Cardiac muscle cell (in vitro differentiated cells and primary cell): Measurements from ENCODE around the gene OR51B4. TPM values are rescaled to one million over a fixed set of nuclear protein-coding genes. Genes with fewer than 3 reads are reported as not detected.

Experiments used
- DNase-seq, 2 donors: peaks; one replicate each; pipeline versions ENCODE4 v3.0.0 to v3.0.0-alpha.2; 2010 to 2017; ENCODE audit warnings: low read depth in 1 of 2, low spot score in 1 of 2
- H3K27ac ChIP-seq: fragments of 200-600 bp; sonication (generic); 2 replicates; pipeline ENCODE4 v1.5.1; 2016
- H3K27me3 ChIP-seq: fragments of 200-600 bp; sonication (generic); 2 replicates; pipeline ENCODE4 v1.6.0; 2016; ENCODE audit warnings: control low read depth
- H3K36me3 ChIP-seq: fragments of 200-600 bp; sonication (generic); 2 replicates; pipeline ENCODE4 v1.5.1; 2016; ENCODE audit warnings: control low read depth
- H3K4me1 ChIP-seq: fragments of 200-600 bp; sonication (generic); 2 replicates; pipeline ENCODE4 v1.8.1; 2017; ENCODE audit warnings: low read depth, mild to moderate bottlenecking, mixed run types
- H3K4me3 ChIP-seq: fragments of 200-600 bp; sonication (generic); 2 replicates; pipeline ENCODE4 v1.5.1; 2016; ENCODE audit warnings: mild to moderate bottlenecking
- H3K9me3 ChIP-seq: fragments of 200-600 bp; sonication (generic); 2 replicates; pipeline ENCODE4 v1.5.1; 2017; ENCODE audit warnings: low read depth, mild to moderate bottlenecking, control low read depth
- polyA plus RNA-seq: library from polyadenylated mRNA; unstranded; fragments of >200 nt; fragmentation: Nextera tagmentation; extraction: Ambion mirVana; gene quantifications from 2 replicates; pipeline ENCODE4 v1.2.1, GENCODE V29; 2016
- total RNA-seq: library from RNA; depleted of rRNA; stranded (reverse); fragments of >200 nt; gene quantifications from 2 replicates; pipeline ENCODE4 v1.2.3, GENCODE V29; 2016
- TF ChIP-seq, protein P1 (sequence below): IDR thresholded peaks from 2 replicates; pipeline ENCODE4 v1.5.1; 2012; ENCODE audit warnings: low read depth, mild to moderate bottlenecking, low read length

Gene OR51B4, protein sequence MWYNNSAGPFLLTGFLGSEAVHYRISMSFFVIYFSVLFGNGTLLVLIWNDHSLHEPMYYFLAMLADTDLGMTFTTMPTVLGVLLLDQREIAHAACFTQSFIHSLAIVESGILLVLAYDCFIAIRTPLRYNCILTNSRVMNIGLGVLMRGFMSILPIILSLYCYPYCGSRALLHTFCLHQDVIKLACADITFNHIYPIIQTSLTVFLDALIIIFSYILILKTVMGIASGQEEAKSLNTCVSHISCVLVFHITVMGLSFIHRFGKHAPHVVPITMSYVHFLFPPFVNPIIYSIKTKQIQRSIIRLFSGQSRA
- total RNA-seq (0.57 and 0.85 TPM in 2 replicates), polyA plus RNA-seq (0.24 TPM in 1 of 2 replicates, not detected in the other)

DNA sequence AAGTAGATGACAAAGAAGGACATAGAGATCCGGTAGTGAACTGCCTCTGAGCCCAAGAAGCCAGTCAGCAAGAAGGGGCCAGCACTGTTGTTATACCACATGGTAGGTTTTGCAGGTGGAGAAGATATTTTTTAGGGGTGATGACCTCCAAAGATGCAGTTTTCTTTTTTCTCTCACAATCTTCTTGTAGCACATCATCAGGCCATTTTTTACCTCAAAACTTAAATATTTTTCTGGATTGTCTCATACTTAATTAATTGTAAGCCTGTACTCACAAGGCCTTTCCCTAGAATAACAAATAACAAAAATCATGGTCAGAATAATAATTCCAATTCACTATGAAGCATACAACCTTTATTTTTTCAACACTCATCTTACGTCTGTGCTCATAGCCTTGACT lies at the start of gene OR51B4:
OR51B4 (minus strand) TSS at position 101 of the 400 bp plus-strand sequence; CDS start at position 101, 0 bp downstream.
- Histone ChIP-seq H3K36me3 (no peaks in the 10 kb centered on the region), H3K27me3 (no peaks in the 10 kb centered on the region), H3K27ac (no peak within 1 kb of the TSS), H3K4me3 (no peak within 1 kb of the TSS), H3K4me1 (no peaks in the 10 kb centered on the region), H3K9me3 (no peaks in the 10 kb centered on the region)
- DNase-seq: no peak
- TF ChIP-seq, protein P1, sequence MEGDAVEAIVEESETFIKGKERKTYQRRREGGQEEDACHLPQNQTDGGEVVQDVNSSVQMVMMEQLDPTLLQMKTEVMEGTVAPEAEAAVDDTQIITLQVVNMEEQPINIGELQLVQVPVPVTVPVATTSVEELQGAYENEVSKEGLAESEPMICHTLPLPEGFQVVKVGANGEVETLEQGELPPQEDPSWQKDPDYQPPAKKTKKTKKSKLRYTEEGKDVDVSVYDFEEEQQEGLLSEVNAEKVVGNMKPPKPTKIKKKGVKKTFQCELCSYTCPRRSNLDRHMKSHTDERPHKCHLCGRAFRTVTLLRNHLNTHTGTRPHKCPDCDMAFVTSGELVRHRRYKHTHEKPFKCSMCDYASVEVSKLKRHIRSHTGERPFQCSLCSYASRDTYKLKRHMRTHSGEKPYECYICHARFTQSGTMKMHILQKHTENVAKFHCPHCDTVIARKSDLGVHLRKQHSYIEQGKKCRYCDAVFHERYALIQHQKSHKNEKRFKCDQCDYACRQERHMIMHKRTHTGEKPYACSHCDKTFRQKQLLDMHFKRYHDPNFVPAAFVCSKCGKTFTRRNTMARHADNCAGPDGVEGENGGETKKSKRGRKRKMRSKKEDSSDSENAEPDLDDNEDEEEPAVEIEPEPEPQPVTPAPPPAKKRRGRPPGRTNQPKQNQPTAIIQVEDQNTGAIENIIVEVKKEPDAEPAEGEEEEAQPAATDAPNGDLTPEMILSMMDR: no peak

DNA sequence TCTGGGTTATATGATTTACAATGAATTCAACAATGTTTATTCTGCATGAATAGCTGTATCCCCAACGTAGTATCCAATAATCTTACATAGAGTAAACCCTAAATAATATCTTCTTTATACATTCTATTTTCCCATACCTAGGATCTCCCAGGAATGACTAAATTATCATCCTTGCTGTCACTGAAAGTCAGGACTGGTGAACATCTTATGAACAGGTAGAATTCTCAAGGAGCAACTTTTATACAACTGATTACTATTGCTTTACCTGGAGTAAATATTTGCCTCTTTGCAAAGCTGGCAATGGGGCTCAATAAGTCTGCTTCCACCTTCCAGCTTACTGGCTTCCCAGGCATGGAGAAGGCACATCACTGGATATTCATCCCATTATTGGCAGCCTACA lies 49.5 kb upstream of the OR51B4 start, which contains the start of gene OR51B6:
OR51B6 (plus strand) TSS at position 301 of the 400 bp plus-strand sequence; CDS start at position 301, 0 bp downstream.
- no peaks in the 10 kb centered on the region for H3K4me1 ChIP-seq
- no peaks in the 10 kb centered on the region for H3K9me3 ChIP-seq
- no peaks in the 10 kb centered on the region for H3K36me3 ChIP-seq
- H3K4me3 ChIP-seq: no peak within 1 kb of the TSS
- no peaks in the 10 kb centered on the region for H3K27me3 ChIP-seq
- no peak for DNase-seq
- TF ChIP-seq, protein P1: no peak
- H3K27ac ChIP-seq: no peak within 1 kb of the TSS

DNA sequence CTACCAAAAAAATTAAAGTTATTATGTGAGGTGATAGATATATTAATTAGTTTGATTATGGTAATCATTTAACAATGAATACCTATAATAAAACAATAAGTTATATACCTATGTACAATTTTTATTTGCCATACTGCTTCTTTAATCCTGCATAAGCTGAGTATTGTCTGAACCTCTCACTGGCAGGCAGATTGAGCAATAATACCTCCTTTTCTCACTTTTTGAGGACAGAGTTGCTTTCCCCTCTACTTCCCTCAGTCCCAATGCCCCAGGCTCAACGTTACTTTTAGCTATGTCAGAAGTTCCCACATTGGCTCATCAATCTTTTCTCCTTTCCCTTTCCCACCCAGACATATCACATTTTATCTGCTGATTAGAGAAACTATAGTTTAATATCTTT lies 47.8 kb upstream of the OR51B4 start:
- no peaks in the 10 kb centered on the region for H3K9me3 ChIP-seq
- no peaks in the 10 kb centered on the region for H3K4me1 ChIP-seq
- H3K27ac ChIP-seq: no peak overlapping the region
- H3K4me3 ChIP-seq: no peak overlapping the region
- DNase-seq: no peak
- no peaks in the 10 kb centered on the region for H3K27me3 ChIP-seq
- TF ChIP-seq, protein P1: no peak
- H3K36me3 ChIP-seq: no peaks in the 10 kb centered on the region

DNA sequence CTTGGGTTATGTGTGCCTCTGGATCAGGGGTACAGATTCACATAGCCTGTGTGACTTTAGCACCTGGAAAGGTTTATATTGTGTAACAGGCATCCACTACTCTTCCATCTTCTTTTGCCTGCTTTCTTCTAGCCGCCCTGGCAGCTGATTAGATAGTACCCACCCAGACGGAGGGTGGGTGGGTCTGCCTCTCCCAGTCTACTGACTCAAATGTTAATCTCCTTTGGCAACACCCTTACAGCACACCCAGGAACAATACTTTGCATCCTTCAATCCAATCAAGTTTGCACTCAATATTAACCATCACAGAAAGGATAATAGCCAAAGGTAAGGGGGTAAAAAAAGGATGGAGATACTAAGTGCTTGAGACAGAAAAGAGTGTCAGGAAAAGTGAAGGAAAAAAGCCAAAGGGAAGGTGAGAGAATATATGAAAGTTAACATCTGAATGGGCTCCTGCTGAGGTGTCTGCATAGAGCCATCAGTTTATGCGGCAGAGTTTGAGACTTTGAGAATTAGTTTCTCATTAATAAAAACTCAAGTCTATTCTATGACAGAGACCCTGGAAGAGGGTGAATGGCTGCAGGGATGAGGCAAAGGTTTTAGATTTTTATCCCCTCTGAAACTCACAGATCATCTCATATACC lies 46.9 kb upstream of the OR51B4 start:
- TF ChIP-seq, protein P1: no peak

DNA sequence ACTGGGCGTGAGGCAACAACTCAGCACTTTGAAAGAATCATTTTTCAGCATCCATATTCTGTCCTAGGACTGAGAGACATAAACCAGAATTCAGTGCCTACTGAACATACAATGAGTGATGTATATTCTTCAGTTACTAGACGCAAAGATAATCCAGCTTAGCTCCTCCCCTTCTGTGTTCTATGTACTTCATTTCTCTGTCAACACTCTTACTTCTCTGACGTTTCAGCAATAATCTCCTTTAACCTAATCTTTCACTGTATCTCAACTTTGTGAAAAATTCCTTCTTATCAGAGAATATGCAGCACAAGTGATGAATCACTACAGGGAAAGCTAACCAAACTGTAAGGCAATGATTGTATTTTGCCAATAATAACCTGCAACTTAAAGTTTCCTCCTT lies 44.1 kb upstream of the OR51B4 start:
- TF ChIP-seq, protein P1: no peak
- Histone ChIP-seq H3K4me3 (no peak overlapping the region), H3K27me3 (no peaks in the 10 kb centered on the region), H3K9me3 (no peaks in the 10 kb centered on the region), H3K4me1 (no peaks in the 10 kb centered on the region), H3K27ac (no peak overlapping the region), H3K36me3 (no peaks in the 10 kb centered on the region)
- DNase-seq: peak in 1 of 2 donors; percentile 2

More for the DNA sequence above, 46.9 kb upstream of the OR51B4 start:
- no peaks in the 10 kb centered on the region for H3K27me3 ChIP-seq
- DNase-seq: no peak
- H3K4me3 ChIP-seq: no peak overlapping the region
- no peaks in the 10 kb centered on the region for H3K9me3 ChIP-seq
- H3K27ac ChIP-seq: no peak overlapping the region
- H3K4me1 ChIP-seq: no peaks in the 10 kb centered on the region
- H3K36me3 ChIP-seq: no peaks in the 10 kb centered on the region
